ENCODE measurements around the gene NOC2L.
A peak's percentile ranks its signal among the peaks of the same experiment; 100 is the strongest.

The NOC2L gene

DNA sequence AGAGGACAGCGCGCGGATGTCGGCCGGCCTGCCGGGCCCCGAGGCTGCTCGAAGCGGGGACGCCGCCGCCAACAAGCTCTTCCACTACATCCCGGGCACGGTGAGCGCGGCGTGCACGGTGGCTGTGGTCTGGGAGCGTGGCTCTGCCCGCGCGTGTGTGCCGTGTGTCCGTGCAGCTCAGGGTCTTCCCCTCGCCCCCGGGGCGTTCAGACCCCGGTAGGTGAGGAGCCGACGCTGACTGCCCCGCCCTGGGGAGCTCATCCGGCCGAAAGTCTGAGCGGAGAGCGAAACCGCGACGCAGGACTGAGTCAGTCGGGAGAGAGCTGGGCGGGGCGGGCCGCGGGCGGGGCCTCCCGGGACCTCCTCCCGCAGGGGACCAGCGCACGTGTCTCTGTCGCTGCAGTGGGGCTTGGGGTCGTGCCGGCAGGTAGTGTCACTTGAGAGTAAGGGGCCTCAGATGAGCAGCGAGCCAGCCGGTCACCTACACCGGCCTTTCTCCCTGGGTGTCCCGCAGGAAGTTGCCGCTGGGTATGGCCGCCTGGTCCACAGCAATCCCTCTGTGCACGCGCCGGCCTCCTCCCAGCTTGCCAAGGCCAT lies 7.7 kb upstream of the NOC2L start:
- H3K27ac ChIP-seq: peak overlapping the region; percentile 70
- H3K4me3 ChIP-seq (ENCODE audit: low read depth, low read length): peak overlapping the region; percentile 63
- no peak for TF ChIP-seq CTCF (IDR thresholded peaks at IDR 0.05; ENCODE audit: low read depth, low read length, missing control alignments)
- peak; percentile 49 for DNase-seq
- in situ Hi-C loops (cut with HindIII; ENCODE audit: low pct_ligation_motif_present, low sequenced_read_pairs): no loop called here
- H3K27me3 ChIP-seq (replicated peaks): peaks cover 4% of the 10 kb centered on the region
- peaks cover 14% of the 10 kb centered on the region for H3K36me3 ChIP-seq (replicated peaks)

DNA sequence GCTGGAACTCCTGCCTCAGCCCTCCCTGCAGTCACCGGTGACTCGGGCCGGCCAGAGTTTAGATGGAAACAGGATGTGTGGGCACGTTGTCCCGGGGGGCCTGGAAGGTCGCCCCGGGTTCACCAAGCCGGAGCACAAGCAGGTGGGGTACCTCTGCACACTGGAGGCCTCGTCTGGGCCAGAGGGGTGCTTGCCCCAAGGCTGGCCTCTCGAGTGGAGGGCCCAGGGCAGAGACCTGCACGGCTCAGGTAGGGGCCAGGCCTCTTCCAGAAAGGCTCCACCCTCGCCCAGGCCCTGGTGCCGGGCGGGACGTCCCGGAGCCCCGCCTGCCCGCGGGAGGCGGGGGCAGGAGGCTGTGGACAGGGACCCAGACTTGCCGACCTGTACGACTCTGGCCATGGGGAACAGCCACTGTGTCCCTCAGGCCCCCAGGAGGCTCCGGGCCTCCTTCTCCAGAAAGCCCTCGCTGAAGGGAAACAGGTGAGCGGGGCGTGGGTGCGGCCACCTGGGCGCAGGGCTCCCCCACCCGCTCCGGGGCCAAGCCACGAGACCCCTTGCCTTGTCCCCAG lies 7.2 kb upstream of the NOC2L start, which contains the start of gene PLEKHN1:
TSS of gene PLEKHN1 (plus strand) at position 348 of the 569 bp plus-strand sequence. CDS start at position 398, 50 bp downstream.
- in situ Hi-C loops (cut with HindIII; ENCODE audit: low pct_ligation_motif_present, low sequenced_read_pairs): no loop called here
- H3K27me3 ChIP-seq (replicated peaks): peaks cover 4% of the 10 kb centered on the region
- H3K4me3 ChIP-seq (ENCODE audit: low read depth, low read length): peak within 1 kb of the TSS; percentile 63
- DNase-seq: peak; percentile 55
- no peak for TF ChIP-seq CTCF (IDR thresholded peaks at IDR 0.05; ENCODE audit: low read depth, low read length, missing control alignments)
- peak within 1 kb of the TSS; percentile 70 for H3K27ac ChIP-seq
- peaks cover 16% of the 10 kb centered on the region for H3K36me3 ChIP-seq (replicated peaks)

GRCh38 chr1:965526-966134 lies 6.6 kb upstream of the NOC2L start:
- TF ChIP-seq CTCF (IDR thresholded peaks at IDR 0.05; ENCODE audit: low read depth, low read length, missing control alignments): no peak
- Histone ChIP-seq H3K4me3 (ENCODE audit: low read depth, low read length) (no peak overlapping the region), H3K27me3 (replicated peaks) (peaks cover 2% of the 10 kb centered on the region), H3K27ac (peak overlapping the region; percentile 70), H3K36me3 (replicated peaks) (peaks cover 16% of the 10 kb centered on the region)
- DNase-seq: no peak
- in situ Hi-C loops (cut with HindIII; ENCODE audit: low pct_ligation_motif_present, low sequenced_read_pairs): no loop called here

DNA sequence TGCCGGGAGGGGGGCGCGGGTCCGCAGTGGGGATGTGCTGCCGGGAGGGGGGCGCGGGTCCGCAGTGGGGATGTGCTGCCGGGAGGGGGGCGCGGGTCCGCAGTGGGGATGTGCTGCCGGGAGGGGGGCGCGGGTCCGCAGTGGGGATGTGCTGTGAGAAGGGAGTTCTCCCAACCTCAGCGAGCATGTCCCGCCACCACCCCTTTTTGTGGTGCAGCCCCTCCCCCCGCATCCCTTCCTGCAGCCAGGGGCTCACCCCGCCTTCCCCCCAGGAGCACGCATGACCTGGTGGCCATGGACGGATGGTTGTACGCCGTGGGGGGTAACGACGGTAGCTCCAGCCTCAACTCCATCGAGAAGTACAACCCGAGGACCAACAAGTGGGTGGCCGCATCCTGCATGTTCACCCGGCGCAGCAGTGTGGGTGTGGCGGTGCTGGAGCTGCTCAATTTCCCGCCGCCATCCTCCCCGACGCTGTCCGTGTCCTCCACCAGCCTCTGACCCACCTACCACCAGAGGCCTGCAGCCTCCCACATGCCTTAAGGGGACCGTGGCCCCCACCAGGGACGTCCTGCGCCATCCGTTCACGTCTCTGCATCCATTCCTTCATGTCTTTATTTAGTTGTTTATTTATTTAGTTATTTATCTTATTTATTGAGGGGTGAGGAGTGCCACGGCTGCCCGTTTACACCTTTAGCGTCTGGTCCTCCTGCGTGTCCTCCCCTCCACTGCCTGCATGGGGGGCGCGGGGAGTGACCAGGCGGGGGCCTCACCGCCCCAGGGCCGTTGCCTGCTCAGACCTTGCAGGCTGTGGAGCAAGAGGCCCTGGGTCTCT lies 5.9 kb upstream of the NOC2L start:
- in situ Hi-C loops (cut with HindIII; ENCODE audit: low pct_ligation_motif_present, low sequenced_read_pairs): no loop called here
- TF ChIP-seq CTCF (IDR thresholded peaks at IDR 0.05; ENCODE audit: low read depth, low read length, missing control alignments): no peak
- no peak for DNase-seq
- Histone ChIP-seq H3K27me3 (replicated peaks) (no peaks in the 10 kb centered on the region), H3K36me3 (replicated peaks) (peaks cover 16% of the 10 kb centered on the region), H3K27ac (no peak overlapping the region), H3K4me3 (ENCODE audit: low read depth, low read length) (no peak overlapping the region)

GRCh38 chr1:963746-964525 lies 4.9 kb upstream of the NOC2L start:
- Histone ChIP-seq H3K4me3 (ENCODE audit: low read depth, low read length) (no peak overlapping the region), H3K27me3 (replicated peaks) (no peaks in the 10 kb centered on the region), H3K36me3 (replicated peaks) (peaks cover 16% of the 10 kb centered on the region), H3K27ac (no peak overlapping the region)
- TF ChIP-seq CTCF (IDR thresholded peaks at IDR 0.05; ENCODE audit: low read depth, low read length, missing control alignments): no peak
- no peak for DNase-seq
- in situ Hi-C loops (cut with HindIII; ENCODE audit: low pct_ligation_motif_present, low sequenced_read_pairs): no loop called here

All from brain microvascular endothelial cell (primary cell).